ENCODE measurements around the gene EMD. TPM values are rescaled to one million over a fixed set of nuclear protein-coding genes. Genes with fewer than 3 reads are reported as not detected.

EMD gene
- total RNA-seq, 1 experiment from 2014 or later, result 15.1 TPM

GRCh38 chrX:154419189-154419588, 40.1 kb downstream of the EMD start:
- no peak for DNase-seq (ENCODE audit: low read depth)

- DNase-seq (ENCODE audit: low read depth), result no peak
Measured at GRCh38 chrX:154419688-154420401, 40.8 kb downstream of the EMD start.

- no peak for DNase-seq (ENCODE audit: low read depth)
Measured at GRCh38 chrX:154420402-154420756, 41.3 kb downstream of the EMD start.

GRCh38 chrX:154426916-154427770, 48.0 kb downstream of the EMD start:
- DNase-seq (ENCODE audit: low read depth), result no peak

- peak; percentile 94 for DNase-seq (ENCODE audit: low read depth)
Measured at GRCh38 chrX:154428176-154429171, 49.4 kb downstream of the EMD start, which contains the start of gene ATP6AP1. TSS of gene ATP6AP1 (plus strand) at chrX:154428677. CDS start at chrX:154428693, 16 bp downstream.

GRCh38 chrX:154429711-154430110, 50.6 kb downstream of the EMD start:
- no peak for DNase-seq (ENCODE audit: low read depth)

GRCh38 chrX:154430479-154430878, 51.4 kb downstream of the EMD start:
- no peak for DNase-seq (ENCODE audit: low read depth)

- no peak for DNase-seq (ENCODE audit: low read depth)
Measured at GRCh38 chrX:154430916-154431315, 51.8 kb downstream of the EMD start.

Other genes starting within 250 kb of the EMD start
- not detected in 2 replicates for gene OPN1LW, start 235.1 kb upstream of the EMD start, total RNA-seq (2014; rRNA removed; shearing (Covaris generic))
- gene OPN1MW, start 196.7 kb upstream of the EMD start, total RNA-seq (2014; rRNA removed; shearing (Covaris generic)), result not detected in 2 replicates
- gene OPN1MW2, start 159.5 kb upstream of the EMD start, total RNA-seq (2014; rRNA removed; shearing (Covaris generic)), result not detected in 2 replicates
- gene OPN1MW3, start 121.7 kb upstream of the EMD start, total RNA-seq (2014; rRNA removed; shearing (Covaris generic)), result not detected in 2 replicates
- gene TEX28, start 84.2 kb upstream of the EMD start, total RNA-seq (2014; rRNA removed; shearing (Covaris generic)), result not detected in 2 replicates
- 0.06 TPM in 1 of 2 replicates, not detected in the other for gene TKTL1, start 83.5 kb upstream of the EMD start, total RNA-seq (2014; rRNA removed; shearing (Covaris generic))
- 721 and 801 TPM in 2 replicates for gene FLNA, start 4.7 kb upstream of the EMD start, total RNA-seq (2014; rRNA removed; shearing (Covaris generic))
- 3,278 and 3,646 TPM in 2 replicates for gene RPL10, start 19.1 kb downstream of the EMD start, total RNA-seq (2014; rRNA removed; shearing (Covaris generic))
- 7.2 and 28.4 TPM in 2 replicates for gene DNASE1L1, start 30.0 kb downstream of the EMD start, total RNA-seq (2014; rRNA removed; shearing (Covaris generic))
- 9.0 and 14.9 TPM in 2 replicates for gene TAFAZZIN, start 32.2 kb downstream of the EMD start, total RNA-seq (2014; rRNA removed; shearing (Covaris generic))
- gene ATP6AP1, start 49.4 kb downstream of the EMD start, total RNA-seq (2014; rRNA removed; shearing (Covaris generic)), result 26.3 and 30.9 TPM in 2 replicates
- 71.6 and 103 TPM in 2 replicates for gene GDI1, start 57.9 kb downstream of the EMD start, total RNA-seq (2014; rRNA removed; shearing (Covaris generic))
- 32.8 and 44.2 TPM in 2 replicates for gene FAM50A, start 64.8 kb downstream of the EMD start, total RNA-seq (2014; rRNA removed; shearing (Covaris generic))
- gene PLXNA3, start 79.0 kb downstream of the EMD start, total RNA-seq (2014; rRNA removed; shearing (Covaris generic)), result 1.5 and 15.6 TPM in 2 replicates
- 50.7 and 51.3 TPM in 2 replicates for gene LAGE3, start 100.0 kb downstream of the EMD start, total RNA-seq (2014; rRNA removed; shearing (Covaris generic))
- 36.6 and 54.3 TPM in 2 replicates for gene UBL4A, start 107.3 kb downstream of the EMD start, total RNA-seq (2014; rRNA removed; shearing (Covaris generic))
- gene SLC10A3, start 111.3 kb downstream of the EMD start, total RNA-seq (2014; rRNA removed; shearing (Covaris generic)), result 15.7 and 22.6 TPM in 2 replicates
- gene FAM3A, start 136.9 kb downstream of the EMD start, total RNA-seq (2014; rRNA removed; shearing (Covaris generic)), result 8.2 and 11.3 TPM in 2 replicates
- gene G6PD, start 167.6 kb downstream of the EMD start, total RNA-seq (2014; rRNA removed; shearing (Covaris generic)), result 18.6 and 19.1 TPM in 2 replicates
- 28.1 and 37.7 TPM in 2 replicates for gene IKBKG, start 168.3 kb downstream of the EMD start, total RNA-seq (2014; rRNA removed; shearing (Covaris generic))
- gene CTAG1A, start 205.8 kb downstream of the EMD start, total RNA-seq (2014; rRNA removed; shearing (Covaris generic)), result 1.8 TPM in 1 of 2 replicates, not detected in the other
- gene CTAG1B, start 240.0 kb downstream of the EMD start, total RNA-seq (2014; rRNA removed; shearing (Covaris generic)), result 1.8 TPM in 1 of 2 replicates, not detected in the other